ENCODE data around the gene HOXC9.

HOXC9 gene

DNA sequence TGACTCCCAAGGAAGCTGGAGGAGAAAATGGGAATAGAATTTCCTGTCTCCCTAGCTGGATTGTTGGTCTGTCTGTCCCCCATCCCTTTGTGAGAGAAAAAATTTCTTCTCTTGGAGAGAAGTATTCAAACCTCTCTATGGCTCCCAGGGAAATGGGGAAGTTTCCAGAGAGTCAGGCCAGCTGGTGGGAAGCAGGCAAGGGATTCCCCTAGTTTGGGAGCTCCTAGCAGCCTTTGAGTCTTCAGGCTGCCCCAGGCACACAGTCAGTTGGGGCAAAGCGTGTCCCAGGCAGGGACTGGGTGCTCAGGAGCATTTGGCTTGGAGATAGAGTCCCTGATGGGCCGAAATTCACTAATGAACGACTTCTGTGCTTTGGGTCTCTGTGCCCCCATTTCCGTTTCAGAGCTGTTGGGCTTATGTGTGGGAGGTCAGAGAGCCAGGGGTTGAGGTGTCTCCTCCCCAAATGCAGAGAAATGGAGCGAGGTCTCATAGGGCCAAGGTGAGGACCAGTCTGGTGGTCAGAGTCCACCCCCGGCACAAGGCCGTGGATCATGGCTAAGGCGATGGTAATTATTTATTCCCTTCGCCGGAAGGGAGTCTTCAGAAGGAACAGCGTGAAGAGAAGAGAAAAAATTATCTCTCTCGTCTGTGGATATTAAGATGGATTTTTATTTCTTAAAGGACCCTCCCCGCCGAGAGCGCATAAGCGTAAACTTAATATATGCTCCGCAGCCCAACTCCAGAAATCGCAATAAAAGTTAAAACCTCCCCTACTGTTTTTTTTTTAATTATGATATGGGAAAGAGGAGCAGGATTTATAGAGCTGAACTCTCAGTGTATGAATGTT is 6.6 kb upstream of the HOXC9 start:
- H3K4me3 ChIP-seq (ENCODE audit: low read depth, low read length), result no peak overlapping the region
- TF ChIP-seq CTCF (IDR thresholded peaks at IDR 0.05; ENCODE audit: low read depth, low read length), result no peak
- in situ Hi-C loops (cut with HindIII; ENCODE audit: low sequenced_read_pairs), result no loop called here
- no peak for DNase-seq (ENCODE audit: low read depth, low spot score)

DNA sequence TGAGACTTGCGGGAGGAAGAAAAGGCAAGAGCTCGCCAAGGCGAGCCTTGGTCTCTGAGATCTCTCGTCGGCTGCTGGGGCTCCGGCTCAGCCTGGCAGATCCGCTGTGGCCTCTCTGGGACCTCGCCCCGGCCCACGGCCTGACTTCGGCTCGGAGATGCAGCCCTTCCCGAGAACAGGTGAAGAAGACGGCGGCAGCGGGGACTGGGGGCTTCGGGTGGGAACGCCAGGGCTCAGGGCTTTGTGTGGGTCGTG is 6.0 kb upstream of the HOXC9 start:
- no peak overlapping the region for H3K4me3 ChIP-seq (ENCODE audit: low read depth, low read length)
- in situ Hi-C loops (cut with HindIII; ENCODE audit: low sequenced_read_pairs), result no loop called here

DNA sequence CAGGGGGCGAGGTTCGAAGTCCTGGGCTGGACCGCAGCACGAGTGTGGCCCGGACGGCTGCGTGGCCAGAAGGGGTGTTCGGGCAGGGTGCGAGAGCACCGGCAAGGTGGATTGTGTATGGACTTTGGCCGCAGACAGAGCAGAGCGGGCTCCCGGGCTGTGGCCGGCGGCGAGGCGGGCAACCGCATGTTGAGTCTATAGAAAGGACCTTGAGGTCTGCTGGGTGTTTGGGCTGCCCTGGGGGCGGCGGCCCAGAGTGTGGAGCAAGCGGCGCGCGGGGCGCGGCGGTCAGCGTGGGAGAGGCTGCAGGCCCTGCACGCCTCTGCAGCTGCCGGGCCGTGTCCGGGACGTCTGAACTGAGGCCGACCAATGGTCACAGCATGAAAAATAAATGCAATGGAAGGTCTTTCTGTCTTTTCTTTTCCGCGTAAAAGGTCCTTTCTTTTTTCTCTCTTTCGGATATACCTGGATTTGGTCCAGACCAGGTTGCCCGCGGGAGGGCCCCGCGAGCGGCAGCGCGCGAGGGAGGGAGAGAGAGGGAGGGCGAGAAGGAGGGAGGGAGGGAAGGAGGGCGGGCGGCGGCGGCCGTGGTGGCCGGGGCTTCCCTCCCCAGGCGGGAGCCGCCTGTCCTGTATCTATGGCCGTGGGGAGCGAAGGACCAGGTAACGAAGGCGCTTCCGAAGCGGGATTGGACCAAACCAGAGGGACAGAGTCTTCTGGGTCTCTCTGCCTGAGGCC is 5.5 kb upstream of the HOXC9 start:
- no peak for DNase-seq (ENCODE audit: low read depth, low spot score)
- no peak for TF ChIP-seq CTCF (IDR thresholded peaks at IDR 0.05; ENCODE audit: low read depth, low read length)
- H3K4me3 ChIP-seq (ENCODE audit: low read depth, low read length), result no peak overlapping the region
- in situ Hi-C loops (cut with HindIII; ENCODE audit: low sequenced_read_pairs), result no loop called here

More for the DNA sequence above, 6.0 kb upstream of the HOXC9 start:
- TF ChIP-seq CTCF (IDR thresholded peaks at IDR 0.05; ENCODE audit: low read depth, low read length), result no peak
- no peak for DNase-seq (ENCODE audit: low read depth, low spot score)

GRCh38 chr12:53995002-53995377 is 5.0 kb upstream of the HOXC9 start:
- DNase-seq (ENCODE audit: low read depth, low spot score), result no peak
- no peak for TF ChIP-seq CTCF (IDR thresholded peaks at IDR 0.05; ENCODE audit: low read depth, low read length)
- in situ Hi-C loops (cut with HindIII; ENCODE audit: low sequenced_read_pairs), result no loop called here
- H3K4me3 ChIP-seq (ENCODE audit: low read depth, low read length), result no peak overlapping the region

DNA sequence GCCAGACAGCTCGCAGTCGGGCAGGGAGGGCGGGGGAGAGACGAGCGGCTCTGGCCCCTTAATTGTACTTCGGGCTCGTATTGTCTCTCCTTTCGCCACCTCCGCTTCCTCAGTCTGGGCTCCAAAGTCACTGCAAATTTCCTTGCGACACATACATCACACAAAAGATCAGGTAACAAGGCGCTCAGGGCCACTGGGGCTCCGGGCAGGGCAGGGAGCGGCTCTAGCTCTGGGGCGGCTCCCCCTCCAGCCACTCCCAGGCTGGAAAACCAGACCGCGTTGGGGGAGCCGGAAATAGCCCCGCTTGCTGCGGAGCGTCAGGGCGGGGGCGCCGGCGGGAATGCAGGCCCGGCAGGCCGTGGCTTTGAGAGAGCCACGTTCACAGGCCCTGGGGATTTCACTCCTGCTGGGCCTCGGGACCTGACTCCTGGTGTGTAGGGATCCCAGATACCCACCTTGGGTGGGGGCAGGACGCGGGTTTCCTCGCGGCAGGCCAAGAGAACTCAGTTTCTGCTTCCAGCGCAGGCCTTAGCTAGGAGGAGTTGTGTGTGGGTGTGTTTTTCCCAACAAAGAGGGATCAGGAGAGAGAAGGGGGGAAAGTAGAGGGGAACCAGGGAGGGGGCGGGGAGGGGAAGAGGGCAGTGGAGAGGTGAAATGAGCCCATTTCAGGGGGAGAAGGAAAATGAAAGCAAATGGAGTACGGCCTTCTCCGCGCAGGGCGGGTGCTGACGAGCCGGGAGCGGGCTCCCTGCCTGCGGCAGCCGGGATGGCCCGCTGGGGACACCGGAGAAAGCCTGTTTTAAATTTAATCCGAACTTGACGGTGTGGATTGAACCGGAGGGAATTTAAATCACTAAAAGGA is 4.4 kb upstream of the HOXC9 start:
- DNase-seq (ENCODE audit: low read depth, low spot score), result no peak
- in situ Hi-C loops (cut with HindIII; ENCODE audit: low sequenced_read_pairs), result no loop called here
- TF ChIP-seq CTCF (IDR thresholded peaks at IDR 0.05; ENCODE audit: low read depth, low read length), result no peak

More for the DNA sequence above, 4.4 kb upstream of the HOXC9 start:
- peak overlapping the region; percentile 29 for H3K4me3 ChIP-seq (ENCODE audit: low read depth, low read length)
